RWPE1 (cell line): Measurements from ENCODE around the gene CYP2S1.

Source experiments
- CTCF ChIA-PET: fragments of 350-600 bp; sonication (Branson Sonifier 250); formaldehyde crosslinking; extraction: SDS; loops from one replicate; lab custom pipeline; 2021; lab: Yijun Ruan, JAX
- POLR2A ChIA-PET: fragments of 400-600 bp; formaldehyde crosslinking; extraction: SDS; loops from one replicate; lab custom pipeline; 2020; ENCODE audit warnings: antibody characterized with exemption; ENCODE audit not compliant: low non-redundant PET; lab: Yijun Ruan, JAX
- DNase-seq: peaks from one replicate; pipeline ENCODE4 v3.0.0; 2012; ENCODE audit warnings: low spot score
- H3K27ac ChIP-seq: fragments of 450-650 bp; 2 replicates; pipeline ENCODE4 v1.5.1; 2017
- TF ChIP-seq, protein P1 (sequence below): fragments of 450-650 bp; conservative IDR thresholded peaks from 2 replicates; pipeline ENCODE4 v1.5.1; 2017; ENCODE audit warnings: low read depth, mild to moderate bottlenecking

Gene CYP2S1

DNA sequence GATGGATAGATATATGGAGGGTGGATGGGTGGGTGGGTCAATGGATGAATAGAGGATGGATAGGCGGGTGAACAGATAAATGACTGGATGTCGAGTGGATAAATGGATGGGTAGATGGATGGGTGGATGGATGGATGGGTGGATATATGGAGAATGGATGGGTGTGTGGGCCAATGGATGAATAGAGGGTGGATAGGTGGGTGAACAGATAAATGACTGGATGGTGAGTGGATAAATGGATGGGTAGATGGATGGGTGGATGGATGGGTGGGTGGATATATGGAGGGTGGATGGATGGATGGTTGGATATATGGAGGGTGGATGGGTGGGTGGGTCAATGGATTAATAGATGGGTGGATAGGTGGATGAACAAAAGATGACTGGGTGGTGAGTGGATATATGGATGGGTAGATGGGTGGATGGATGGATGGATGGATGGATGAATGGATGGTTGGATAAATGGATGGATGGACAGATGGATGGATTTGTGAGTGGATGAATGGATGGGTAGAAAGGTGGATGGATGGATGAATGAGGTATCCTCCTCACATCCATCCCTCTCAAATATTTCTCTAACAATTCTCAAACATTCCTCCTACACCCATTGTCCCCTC is 47.0 kb downstream of the CYP2S1 start:
- no peak for DNase-seq
- ChIA-PET POLR2A (no interaction called here), CTCF (no interaction called here)
- TF ChIP-seq, protein P1, sequence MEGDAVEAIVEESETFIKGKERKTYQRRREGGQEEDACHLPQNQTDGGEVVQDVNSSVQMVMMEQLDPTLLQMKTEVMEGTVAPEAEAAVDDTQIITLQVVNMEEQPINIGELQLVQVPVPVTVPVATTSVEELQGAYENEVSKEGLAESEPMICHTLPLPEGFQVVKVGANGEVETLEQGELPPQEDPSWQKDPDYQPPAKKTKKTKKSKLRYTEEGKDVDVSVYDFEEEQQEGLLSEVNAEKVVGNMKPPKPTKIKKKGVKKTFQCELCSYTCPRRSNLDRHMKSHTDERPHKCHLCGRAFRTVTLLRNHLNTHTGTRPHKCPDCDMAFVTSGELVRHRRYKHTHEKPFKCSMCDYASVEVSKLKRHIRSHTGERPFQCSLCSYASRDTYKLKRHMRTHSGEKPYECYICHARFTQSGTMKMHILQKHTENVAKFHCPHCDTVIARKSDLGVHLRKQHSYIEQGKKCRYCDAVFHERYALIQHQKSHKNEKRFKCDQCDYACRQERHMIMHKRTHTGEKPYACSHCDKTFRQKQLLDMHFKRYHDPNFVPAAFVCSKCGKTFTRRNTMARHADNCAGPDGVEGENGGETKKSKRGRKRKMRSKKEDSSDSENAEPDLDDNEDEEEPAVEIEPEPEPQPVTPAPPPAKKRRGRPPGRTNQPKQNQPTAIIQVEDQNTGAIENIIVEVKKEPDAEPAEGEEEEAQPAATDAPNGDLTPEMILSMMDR = no peak
- no peak overlapping the region for H3K27ac ChIP-seq

- POLR2A ChIA-PET = no interaction called here
- DNase-seq = no peak
- TF ChIP-seq, protein P1 = no peak
- no peak overlapping the region for H3K27ac ChIP-seq
- CTCF ChIA-PET = no interaction called here
These were observed 48.8 kb downstream of the CYP2S1 start for GRCh38 chr19:41241859-41242258.

- TF ChIP-seq, protein P1 = no peak
- H3K27ac ChIP-seq = peak overlapping the region; percentile 30; the same call in 1 of the 2 replicates
- DNase-seq = no peak
- ChIA-PET POLR2A (no interaction called here), CTCF (no interaction called here)
These were observed 51.1 kb downstream of the CYP2S1 start for GRCh38 chr19:41244117-41244516.

- TF ChIP-seq, protein P1 = no peak
- H3K27ac ChIP-seq = no peak overlapping the region
- DNase-seq = no peak
- CTCF ChIA-PET = interaction anchor here (0.6 kb wide), 1 partner anchor 1008 kb away, joined by 3 read pairs; no protein-coding TSS in a partner anchor
- POLR2A ChIA-PET = no interaction called here
These were observed 52.8 kb downstream of the CYP2S1 start for GRCh38 chr19:41245843-41246242.

DNA sequence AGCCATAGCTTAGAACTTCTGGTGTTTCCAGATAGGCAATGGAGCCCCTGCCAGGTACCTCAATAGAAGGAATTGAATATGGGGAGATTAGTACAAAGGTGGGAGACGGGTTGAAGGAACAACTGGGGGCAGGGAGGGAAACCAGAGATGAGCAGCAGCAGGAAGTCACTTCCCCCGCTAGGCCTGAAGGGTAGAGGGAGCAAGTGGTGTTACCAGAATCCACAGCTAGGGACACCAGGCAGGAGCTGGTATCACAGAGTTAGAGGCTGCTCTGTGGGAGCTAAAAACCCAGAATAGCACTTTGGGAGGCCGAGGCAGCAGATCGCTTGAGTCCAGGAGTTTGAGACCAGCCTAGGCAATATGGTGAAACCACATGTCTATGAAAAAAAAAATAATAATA is 55.9 kb downstream of the CYP2S1 start:
- no peak for DNase-seq
- ChIA-PET CTCF (interaction anchor here (0.6 kb wide), 1 partner anchor 115 kb away, joined by 6 read pairs; the partner anchor contains the start of gene B9D2), POLR2A (no interaction called here)
- H3K27ac ChIP-seq = peak overlapping the region; percentile 6; the same call in 1 of the 2 replicates
- TF ChIP-seq, protein P1 = no peak

- ChIA-PET CTCF (interaction anchor here (0.7 to 1.3 kb wide), 2 partner anchors 13 to 45 kb away, joined by 3 read pairs; no protein-coding TSS in a partner anchor), POLR2A (interaction anchor here (0.6 kb wide), 1 partner anchor 12 kb away, joined by 4 read pairs; no protein-coding TSS in a partner anchor)
- TF ChIP-seq, protein P1 = no peak
- peak; percentile 17 for DNase-seq
- no peak overlapping the region for H3K27ac ChIP-seq
These were observed 56.8 kb downstream of the CYP2S1 start for GRCh38 chr19:41249707-41250423.
